GM18526 (cell line): ENCODE results near the gene CSNK1A1L.

Experiments
- POLR2A ChIP-seq: IDR thresholded peaks from 3 replicates; pipeline ENCODE4 v1.6.1; 2011; ENCODE audit not compliant: insufficient read length; ENCODE audit errors: extremely low read depth

The CSNK1A1L gene

GRCh38 chr13:37105251-37105714, at the start of gene CSNK1A1L:
TSS of gene CSNK1A1L (minus strand) at chr13:37105664. CDS start at chr13:37105256, 408 bp downstream.
- no peak for TF ChIP-seq POLR2A

GRCh38 chr13:37149380-37149779, 43.9 kb upstream of the CSNK1A1L start:
- TF ChIP-seq POLR2A, result no peak

GRCh38 chr13:37148501-37148900, 43.0 kb upstream of the CSNK1A1L start:
- no peak for TF ChIP-seq POLR2A

- no peak for TF ChIP-seq POLR2A
Observed at GRCh38 chr13:37144661-37145060, 39.2 kb upstream of the CSNK1A1L start.

GRCh38 chr13:37143911-37144310, 38.4 kb upstream of the CSNK1A1L start:
- TF ChIP-seq POLR2A, result no peak

GRCh38 chr13:37142877-37143276, 37.4 kb upstream of the CSNK1A1L start:
- TF ChIP-seq POLR2A, result no peak

- no peak for TF ChIP-seq POLR2A
Observed at GRCh38 chr13:37141011-37141410, 35.5 kb upstream of the CSNK1A1L start.

GRCh38 chr13:37139356-37139755, 33.9 kb upstream of the CSNK1A1L start:
- TF ChIP-seq POLR2A, result no peak

GRCh38 chr13:37138926-37139325, 33.5 kb upstream of the CSNK1A1L start:
- no peak for TF ChIP-seq POLR2A

- TF ChIP-seq POLR2A, result no peak
Observed at GRCh38 chr13:37138169-37138568, 32.7 kb upstream of the CSNK1A1L start.

- no peak for TF ChIP-seq POLR2A
Observed at GRCh38 chr13:37136633-37137032, 31.2 kb upstream of the CSNK1A1L start.

GRCh38 chr13:37136187-37136586, 30.7 kb upstream of the CSNK1A1L start:
- no peak for TF ChIP-seq POLR2A

- TF ChIP-seq POLR2A, result no peak
Observed at GRCh38 chr13:37134411-37135041, 29.1 kb upstream of the CSNK1A1L start.

GRCh38 chr13:37132211-37132610, 26.7 kb upstream of the CSNK1A1L start:
- no peak for TF ChIP-seq POLR2A

GRCh38 chr13:37131092-37131491, 25.6 kb upstream of the CSNK1A1L start:
- no peak for TF ChIP-seq POLR2A

GRCh38 chr13:37129866-37130265, 24.4 kb upstream of the CSNK1A1L start:
- TF ChIP-seq POLR2A, result no peak

GRCh38 chr13:37127691-37128241, 22.3 kb upstream of the CSNK1A1L start:
- no peak for TF ChIP-seq POLR2A
